HCT116 (cell line): ENCODE measurements around the gene KIAA0825. TPM values are rescaled to one million over a fixed set of nuclear protein-coding genes. Genes with fewer than 3 reads are reported as not detected.

Experiments used
- ATAC-seq: fragments of 200-7000 bp; cut with Tn5 transposase; 2 replicates; pipeline ENCODE4 v1.9.1; 2020; ENCODE audit warnings: mild to moderate bottlenecking, moderate library complexity
- BruUV-seq: library from RNA; stranded (reverse); fragments of 400-500 nt; replicated peaks from 2 replicates; lab custom pipeline; 2021; lab: Mats Ljungman, UMichigan
- CTCF ChIA-PET: fragments of 300-600 bp; sonication (Branson Sonifier 250); formaldehyde crosslinking; loops from one replicate; lab custom pipeline; 2021; ENCODE audit warnings: antibody characterized with exemption; lab: Charles Lee
- POLR2A ChIA-PET: fragments of 300-600, 350-600 bp; sonication (Branson Sonifier 250); formaldehyde crosslinking; loops from one replicate; lab custom pipeline; 2021; ENCODE audit warnings: antibody characterized with exemption; lab: Charles Lee
- RAD21 ChIA-PET, 2 experiments: fragments of 300-600 bp; sonication (Branson Sonifier 250); formaldehyde crosslinking; loops; one replicate each; lab custom pipeline; 2023; ENCODE audit warnings: low total read pairs in 2 of 2; ENCODE audit not compliant: uncharacterized antibody in 2 of 2, unreplicated experiment in 2 of 2, low non-redundant PET in 1 of 2; lab: Charles Lee
- DNase-seq: peaks from one replicate; pipeline ENCODE4 v3.0.0-alpha.2; 2010; ENCODE audit warnings: low read depth, low spot score
- H2AFZ ChIP-seq: fragments of 200-600 bp; shearing (Covaris generic), sonication (generic); 2 replicates; pipeline ENCODE4 v1.6.1; 2017; ENCODE audit warnings: low read depth, mixed run types, mixed read lengths, antibody characterized with exemption, low read length; ENCODE audit not compliant: poor library complexity, severe bottlenecking
- H3K27ac ChIP-seq: 2 replicates; pipeline ENCODE4 v1.5.1; 2012; ENCODE audit warnings: low read depth, low read length
- H3K27me3 ChIP-seq: fragments of 200-600 bp; sonication (generic); 2 replicates; pipeline ENCODE4 v1.6.1; 2016; ENCODE audit warnings: mixed run types, low read length, mixed read lengths; ENCODE audit not compliant: insufficient read depth
- H3K36me3 ChIP-seq, 2 experiments: fragments of 200-500 bp in 1 of 2; fragments of 200-600 bp in 1 of 2; sonication (Bioruptor generic) in 1 of 2; sonication (generic) in 1 of 2; 2 replicates each; pipeline versions ENCODE4 v1.5.1 to v1.6.1; 2014 to 2016; ENCODE audit warnings: low read length in 2 of 2, inconsistent platforms in 1 of 2, mixed read lengths in 1 of 2, mixed run types in 1 of 2; ENCODE audit not compliant: insufficient read depth in 2 of 2, control insufficient read depth in 1 of 2
- H3K4me1 ChIP-seq, 2 experiments: fragments of 200-600 bp in 1 of 2; sonication (generic) in 1 of 2; 2 replicates each; pipeline versions ENCODE4 v1.5.1 to v1.6.1; 2012 to 2017; ENCODE audit warnings: low read length in 2 of 2, inconsistent platforms in 1 of 2, mild to moderate bottlenecking in 1 of 2, mixed read lengths in 1 of 2, mixed run types in 1 of 2, moderate library complexity in 1 of 2; ENCODE audit not compliant: insufficient read depth in 2 of 2, control insufficient read depth in 1 of 2
- H3K4me2 ChIP-seq: fragments of 200-600 bp; sonication (generic); 2 replicates; pipeline ENCODE4 v1.6.1; 2017; ENCODE audit warnings: mixed run types, low read length, mixed read lengths
- H3K4me3 ChIP-seq, 2 experiments: fragments of 200-600 bp in 1 of 2; sonication (generic) in 1 of 2; replicated peaks in 1 of 2; 2 replicates each; pipeline ENCODE4 v1.5.1; 2011 to 2016; ENCODE audit warnings: low read length in 2 of 2, control low read depth in 1 of 2, low read depth in 1 of 2, mild to moderate bottlenecking in 1 of 2, mixed read lengths in 1 of 2, mixed run types in 1 of 2
- H3K79me2 ChIP-seq: fragments of 200-600 bp; sonication (generic); 2 replicates; pipeline ENCODE4 v1.6.1; 2017; ENCODE audit warnings: mild to moderate bottlenecking, mixed run types, low read length, moderate library complexity, mixed read lengths; ENCODE audit not compliant: insufficient read depth
- H3K9ac ChIP-seq: fragments of 200-600 bp; sonication (generic); 2 replicates; pipeline ENCODE4 v1.6.1; 2016; ENCODE audit warnings: low read length, mixed read lengths
- H3K9me2 ChIP-seq: fragments of 200-600 bp; sonication (generic), shearing (Covaris generic); 2 replicates; pipeline ENCODE4 v1.6.1; 2017; ENCODE audit warnings: mixed run types, mild to moderate bottlenecking, moderate library complexity; ENCODE audit not compliant: insufficient read depth
- H3K9me3 ChIP-seq, 2 experiments: fragments of 200-500 bp in 1 of 2; fragments of 200-600 bp in 1 of 2; sonication (Bioruptor generic) in 1 of 2; sonication (generic) in 1 of 2; 2 replicates each; pipeline ENCODE4 v1.6.1; 2014 to 2017; ENCODE audit warnings: low read length in 2 of 2, mixed read lengths in 2 of 2, inconsistent platforms in 1 of 2, low read depth in 1 of 2, mild to moderate bottlenecking in 1 of 2, mixed run types in 1 of 2, moderate library complexity in 1 of 2; ENCODE audit not compliant: control insufficient read depth in 1 of 2, insufficient read depth in 1 of 2
- H4K20me1 ChIP-seq: fragments of 200-600 bp; sonication (generic), shearing (Covaris generic); 2 replicates; pipeline ENCODE4 v1.6.1; 2017; ENCODE audit warnings: mixed run types, mild to moderate bottlenecking, moderate library complexity; ENCODE audit not compliant: insufficient read depth
- CBX3 ChIP-seq: IDR thresholded peaks from 2 replicates; pipeline ENCODE4 v1.6.1; 2012; ENCODE audit warnings: low read depth
- CTCF ChIP-seq, 3 experiments: fragments of 200-600 bp in 1 of 3; sonication (generic) in 1 of 3; IDR thresholded peaks in 2 of 3; conservative IDR thresholded peaks in 1 of 3; 2 replicates each; pipeline ENCODE4 v1.5.1; 2012 to 2017; ENCODE audit warnings: low read depth in 2 of 3, low read length in 2 of 3, antibody characterized with exemption in 1 of 3, borderline replicate concordance in 1 of 3, control low read depth in 1 of 3, mild to moderate bottlenecking in 1 of 3, mixed read lengths in 1 of 3, mixed run types in 1 of 3, moderate library complexity in 1 of 3; ENCODE audit not compliant: insufficient read depth in 1 of 3
- EGR1 ChIP-seq: IDR thresholded peaks from 2 replicates; pipeline ENCODE4 v1.6.1; 2012; ENCODE audit warnings: low read depth
- ELF1 ChIP-seq: IDR thresholded peaks from 2 replicates; pipeline ENCODE4 v1.6.1; 2012; ENCODE audit warnings: low read depth, borderline replicate concordance
- EZH2 ChIP-seq: fragments of 200-600 bp; sonication (generic); IDR thresholded peaks from 2 replicates; pipeline ENCODE4 v1.6.1; 2017; ENCODE audit warnings: antibody characterized with exemption, mixed run types
- EZH2phosphoT487 ChIP-seq: fragments of 200-600 bp; IDR thresholded peaks from 2 replicates; pipeline ENCODE4 v1.6.1; 2018; ENCODE audit warnings: antibody characterized with exemption, borderline replicate concordance
- FOSL1 ChIP-seq: IDR thresholded peaks from 2 replicates; pipeline ENCODE4 v1.6.1; 2012; ENCODE audit warnings: low read depth
- MAX ChIP-seq: IDR thresholded peaks from 2 replicates; pipeline ENCODE4 v1.6.1; 2012
- POLR2A ChIP-seq: IDR thresholded peaks from 2 replicates; pipeline ENCODE4 v1.7.0; 2011; ENCODE audit warnings: borderline replicate concordance; ENCODE audit not compliant: insufficient read depth, insufficient read length; ENCODE audit errors: extremely low read depth
- RAD21 ChIP-seq: IDR thresholded peaks from 2 replicates; pipeline ENCODE4 v1.6.1; 2012; ENCODE audit warnings: low read depth, mild to moderate bottlenecking
- SP1 ChIP-seq: IDR thresholded peaks from 2 replicates; pipeline ENCODE4 v1.6.1; 2012; ENCODE audit warnings: low read depth
- SRF ChIP-seq: IDR thresholded peaks from 2 replicates; pipeline ENCODE4 v1.6.1; 2012; ENCODE audit warnings: low read depth
- TCF7L2 ChIP-seq: IDR thresholded peaks from 2 replicates; pipeline ENCODE4 v1.7.0; 2011; ENCODE audit warnings: borderline replicate concordance, inconsistent platforms; ENCODE audit not compliant: insufficient read depth, insufficient read length; ENCODE audit errors: extremely low read depth
- YY1 ChIP-seq: IDR thresholded peaks from 2 replicates; pipeline ENCODE4 v1.6.1; 2011; ENCODE audit warnings: low read length, low read depth, moderate library complexity, mild to moderate bottlenecking; ENCODE audit not compliant: insufficient replicate concordance; ENCODE audit errors: extremely low read depth
- ZFX ChIP-seq: fragments of 450-650 bp; IDR thresholded peaks from 2 replicates; pipeline ENCODE4 v1.6.1; 2017
- ZNF274 ChIP-seq: fragments of 200-500 bp; sonication (Bioruptor generic); IDR thresholded peaks from 2 replicates; pipeline ENCODE4 v1.6.1; 2014; ENCODE audit warnings: mild to moderate bottlenecking, low read depth, low read length, inconsistent platforms
- intact Hi-C: fragments of 100-400 bp; cut with micrococcal nuclease; formaldehyde crosslinking; loops from 2 replicates; pipeline ENCODE4 v1.10.0; 2022
- total RNA-seq: library from RNA; stranded (reverse); gene quantifications from one replicate; pipeline ENCODE4 v1.2.1, GENCODE V29; 2021; ENCODE audit not compliant: unreplicated experiment

KIAA0825 gene
- total RNA-seq, 1 experiment from 2014 or later: 1.4 TPM

- Histone ChIP-seq H3K4me1 (no peaks in the 10 kb centered on the region), H3K9ac (no peak overlapping the region), H3K27ac (no peak overlapping the region), H2AFZ (no peak overlapping the region), H3K9me3 (no peaks in the 10 kb centered on the region), H3K9me2 (no peaks in the 10 kb centered on the region), H3K4me3 (no peak overlapping the region), H3K36me3 (no peaks in the 10 kb centered on the region), H3K79me2 (no peaks in the 10 kb centered on the region), H4K20me1 (no peaks in the 10 kb centered on the region), H3K4me2 (no peak overlapping the region), H3K27me3 (no peaks in the 10 kb centered on the region)
- TF ChIP-seq EGR1 (no peak), FOSL1 (no peak), EZH2 (no peak), EZH2phosphoT487 (no peak), TCF7L2 (no peak), MAX (no peak), SP1 (no peak), POLR2A (no peak), SRF (no peak), YY1 (no peak), ELF1 (no peak), ZNF274 (no peak)
- DNase-seq (no peak), ATAC-seq (no peak)
- POLR2A ChIA-PET: no interaction called here
- CTCF ChIA-PET: no interaction called here
- intact Hi-C loops: no loop called here
- BruUV-seq: no TSS peak
- RAD21 ChIA-PET: no interaction called here
Measured at GRCh38 chr5:94268226-94268625, 350.2 kb downstream of the KIAA0825 start.

- DNase-seq: no peak
- no peaks in the 10 kb centered on the region for H3K9me3 ChIP-seq
- CTCF ChIA-PET: no interaction called here
- RAD21 ChIA-PET: no interaction called here
- H3K79me2 ChIP-seq: no peaks in the 10 kb centered on the region
- no peak overlapping the region for H3K9ac ChIP-seq
- no peak overlapping the region for H3K4me3 ChIP-seq
- no TSS peak for BruUV-seq
- H3K9me2 ChIP-seq: no peaks in the 10 kb centered on the region
- POLR2A ChIA-PET: no interaction called here
- no peak overlapping the region for H3K27ac ChIP-seq
- no peak for ATAC-seq
- no peaks in the 10 kb centered on the region for H3K4me1 ChIP-seq
- H3K27me3 ChIP-seq: no peaks in the 10 kb centered on the region
- H2AFZ ChIP-seq: no peak overlapping the region
- intact Hi-C loops: no loop called here
- no peaks in the 10 kb centered on the region for H4K20me1 ChIP-seq
- no peaks in the 10 kb centered on the region for H3K36me3 ChIP-seq
- no peak overlapping the region for H3K4me2 ChIP-seq
- no peak for TF ChIP-seq ZFX
- no peak for TF ChIP-seq RAD21
- no peak for TF ChIP-seq YY1
- no peak for TF ChIP-seq POLR2A
- TF ChIP-seq MAX: no peak
- no peak for TF ChIP-seq CTCF (IDR thresholded peaks at IDR 0.05 in 2 of 3, conservative IDR thresholded peaks at IDR 0.05 in 1 of 3; ENCODE audit: borderline replicate concordance in 1 of 3, insufficient read depth in 1 of 3, low read depth in 2 of 3, low read length in 2 of 3)
- TF ChIP-seq ELF1: no peak
- TF ChIP-seq FOSL1: no peak
- no peak for TF ChIP-seq CBX3
Measured at GRCh38 chr5:94267350-94267899, 351.0 kb downstream of the KIAA0825 start.
